Activated CD8-positive, alpha-beta memory T cell treated with anti-CD3 and anti-CD28 coated beads for 36 hours (primary cell): ENCODE results near the gene PDE4B. TPM values are rescaled to one million over a fixed set of nuclear protein-coding genes. Genes with fewer than 3 reads are reported as not detected.
"Not testable (repeated sequence)": the region's sequence is repeated elsewhere in the genome, so short reads cannot be mapped to it uniquely, and the experiment has no call there.

Experiments used
- CTCF ChIA-PET: fragments of 350-600 bp; sonication (Branson Sonifier 250); formaldehyde crosslinking; loops from one replicate; lab custom pipeline; 2021; ENCODE audit warnings: antibody characterized with exemption; lab: Charles Lee
- POLR2A ChIA-PET: fragments of 350-600 bp; sonication (Branson Sonifier 250); formaldehyde crosslinking; loops from one replicate; lab custom pipeline; 2021; ENCODE audit warnings: antibody characterized with exemption; lab: Charles Lee
- total RNA-seq, 2 experiments: library from RNA; stranded (reverse); gene quantifications; one replicate each; pipeline ENCODE4 v1.2.3, GENCODE V29; 2021

Gene PDE4B
- total RNA-seq, 2 experiments from 2014 or later = 32.2 to 33.8 TPM

DNA sequence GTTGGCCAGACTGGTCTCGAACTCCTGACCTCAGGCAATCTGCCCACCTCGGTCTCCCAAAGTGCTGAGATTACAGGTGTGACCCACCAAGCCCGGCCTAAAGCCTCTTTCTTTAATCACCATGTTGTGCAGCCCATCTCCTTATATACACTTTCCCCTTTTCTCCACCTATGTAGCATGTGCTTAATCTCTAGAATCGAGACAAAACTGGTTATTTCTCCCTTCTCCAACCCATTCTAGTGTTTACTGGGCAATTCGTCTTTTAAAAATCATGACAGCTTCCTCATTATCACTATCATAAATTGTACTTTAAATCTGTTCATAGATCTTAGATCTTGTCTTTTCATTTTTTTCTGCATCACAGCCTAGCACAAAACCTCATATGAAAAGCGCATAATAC is 285.7 kb downstream of the PDE4B start:
- ChIA-PET POLR2A (no interaction called here), CTCF (no interaction called here)

- CTCF ChIA-PET = no interaction called here
Observed at GRCh38 chr1:66083003-66083402, 290.3 kb downstream of the PDE4B start.

DNA sequence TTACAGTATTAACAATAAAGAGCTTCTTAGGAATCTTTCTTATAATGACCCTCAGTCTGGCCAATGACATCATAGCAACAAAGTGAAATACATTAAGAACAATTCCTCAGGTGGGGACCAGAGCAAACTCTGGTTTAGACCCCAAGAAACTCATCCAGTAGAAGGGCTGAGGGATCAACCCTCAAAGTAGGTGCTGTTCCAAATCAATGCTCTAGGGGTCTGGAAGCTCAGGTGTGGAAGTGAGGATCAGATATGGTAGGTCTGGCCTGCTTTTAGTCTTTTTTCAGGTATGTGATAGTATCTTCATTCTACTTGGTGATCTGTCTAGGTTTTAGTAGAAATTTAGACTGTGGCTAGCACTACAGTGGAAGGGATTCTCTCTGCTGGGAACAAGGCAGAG is 291.7 kb downstream of the PDE4B start:
- POLR2A ChIA-PET = no interaction called here
- CTCF ChIA-PET = no interaction called here

More at GRCh38 chr1:66083003-66083402, 290.3 kb downstream of the PDE4B start:
- POLR2A ChIA-PET = no interaction called here

DNA sequence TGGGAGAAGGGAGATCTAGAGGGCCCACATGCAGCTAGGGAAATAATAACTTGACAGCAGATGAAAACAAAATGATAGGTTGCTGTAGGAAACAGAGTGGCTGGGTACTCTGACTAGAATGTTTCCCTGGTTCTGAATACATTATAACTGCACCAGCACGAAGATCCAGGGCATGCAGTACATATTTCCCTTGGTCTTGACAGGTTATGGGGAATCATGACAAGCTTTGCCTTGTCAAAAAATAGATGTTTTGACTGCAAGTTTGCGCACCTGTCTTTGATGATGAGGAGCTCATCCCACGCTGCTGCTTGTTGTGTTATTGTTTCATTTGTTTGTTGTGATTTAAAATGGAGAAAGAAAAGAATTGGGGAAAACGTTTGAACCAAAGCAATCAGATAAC is 292.9 kb downstream of the PDE4B start:
- CTCF ChIA-PET = no interaction called here
- POLR2A ChIA-PET = no interaction called here

DNA sequence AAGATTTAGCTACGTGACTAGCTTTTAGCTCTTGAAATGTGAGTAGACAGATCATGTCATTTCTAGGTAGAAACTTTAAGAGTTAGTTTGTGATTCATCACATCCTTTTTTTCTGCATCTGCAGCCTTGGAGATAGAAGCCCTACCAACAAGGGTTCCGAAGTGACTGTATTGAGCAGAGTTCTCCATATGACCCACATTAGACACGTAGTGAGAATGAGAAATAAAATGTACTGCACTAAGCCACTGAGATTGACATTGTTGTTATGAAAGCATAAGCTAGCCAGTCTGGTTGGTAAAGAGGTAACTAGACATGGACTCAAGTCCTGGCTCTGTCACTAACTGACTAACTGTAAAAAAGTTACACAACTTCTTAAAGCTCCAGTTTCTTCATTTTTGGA is 296.1 kb downstream of the PDE4B start:
- POLR2A ChIA-PET = no interaction called here

DNA sequence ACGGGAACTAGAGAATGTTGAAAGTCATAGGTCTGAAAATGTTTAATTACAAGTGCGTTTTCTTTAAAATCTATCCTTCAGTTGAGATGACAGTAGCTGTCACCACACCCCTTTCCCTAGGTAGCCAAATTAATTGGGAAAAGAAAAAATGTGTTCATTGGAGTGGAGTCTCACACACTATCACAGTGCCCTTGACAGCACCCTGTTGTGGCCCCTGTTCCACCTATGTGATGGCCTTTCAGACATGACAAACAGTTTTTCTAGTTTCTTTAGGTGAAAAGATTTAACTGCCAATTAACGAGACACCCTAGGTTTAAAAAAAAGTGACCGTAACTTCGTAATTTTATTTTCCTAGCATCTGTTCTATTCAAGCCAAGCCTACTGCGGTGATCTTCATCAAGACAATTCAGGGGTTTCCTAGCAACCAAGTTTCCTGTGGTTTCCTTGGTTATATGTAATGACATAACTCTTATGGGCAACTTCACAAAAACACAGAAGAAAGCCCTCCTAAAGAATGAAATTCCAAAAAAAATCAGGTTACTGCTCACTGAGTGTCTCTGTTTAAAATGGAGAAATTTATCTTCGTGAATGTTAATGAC is 298.3 kb downstream of the PDE4B start:
- CTCF ChIA-PET = no interaction called here

More for the DNA sequence above, 296.1 kb downstream of the PDE4B start:
- CTCF ChIA-PET = interaction anchor here (1.0 kb wide), 1 partner anchor 130 kb away, joined by 3 read pairs; no protein-coding TSS in a partner anchor

DNA sequence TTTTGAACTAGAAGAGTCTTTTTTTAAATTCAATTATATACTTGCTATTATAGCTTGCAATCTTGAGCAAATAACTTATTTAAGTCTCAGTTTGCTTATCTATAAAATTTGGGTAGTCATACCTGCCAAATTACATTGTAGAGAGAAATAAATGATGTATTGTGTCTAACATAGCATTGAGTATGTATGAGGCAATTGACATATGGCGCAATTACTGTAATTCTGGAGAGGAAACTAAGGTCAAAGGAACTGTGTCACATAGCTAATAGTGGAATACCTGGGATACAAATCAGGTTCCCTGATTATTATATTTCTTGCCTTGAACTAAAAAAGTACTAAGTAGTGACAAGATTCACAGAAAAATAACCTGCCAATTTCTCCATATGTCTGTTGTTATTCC is 302.5 kb downstream of the PDE4B start:
- ChIA-PET CTCF (interaction anchor here (1.3 kb wide), 1 partner anchor 148 kb away, joined by 3 read pairs; no protein-coding TSS in a partner anchor), POLR2A (no interaction called here)

More for the DNA sequence above, 298.3 kb downstream of the PDE4B start:
- POLR2A ChIA-PET = no interaction called here

GRCh38 chr1:66100959-66101358 is 308.3 kb downstream of the PDE4B start:
- CTCF ChIA-PET, POLR2A ChIA-PET: not testable (repeated sequence)

GRCh38 chr1:66104076-66104475 is 311.4 kb downstream of the PDE4B start:
- POLR2A ChIA-PET, CTCF ChIA-PET: not testable (repeated sequence)

DNA sequence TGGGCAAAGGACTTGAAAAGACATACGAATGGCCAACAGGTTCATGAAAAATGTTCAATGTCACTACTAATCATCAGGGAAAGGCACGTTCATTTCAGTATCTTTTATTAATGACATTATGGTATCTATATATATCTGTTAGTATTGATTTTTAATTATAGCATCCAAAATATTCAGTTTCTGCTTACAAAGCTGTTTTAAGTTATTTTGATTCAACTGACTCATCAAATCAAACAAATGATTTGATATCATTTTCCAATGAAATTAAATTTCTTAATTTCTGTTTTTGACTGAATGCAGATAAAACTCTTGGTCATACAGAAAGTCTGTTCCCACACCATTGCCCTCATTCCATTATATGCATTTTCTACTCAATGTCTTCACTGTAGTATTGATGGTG is 315.9 kb downstream of the PDE4B start:
- ChIA-PET POLR2A (no interaction called here), CTCF (no interaction called here)

GRCh38 chr1:66112744-66113400 is 320.2 kb downstream of the PDE4B start:
- CTCF ChIA-PET = no interaction called here
- POLR2A ChIA-PET = no interaction called here

DNA sequence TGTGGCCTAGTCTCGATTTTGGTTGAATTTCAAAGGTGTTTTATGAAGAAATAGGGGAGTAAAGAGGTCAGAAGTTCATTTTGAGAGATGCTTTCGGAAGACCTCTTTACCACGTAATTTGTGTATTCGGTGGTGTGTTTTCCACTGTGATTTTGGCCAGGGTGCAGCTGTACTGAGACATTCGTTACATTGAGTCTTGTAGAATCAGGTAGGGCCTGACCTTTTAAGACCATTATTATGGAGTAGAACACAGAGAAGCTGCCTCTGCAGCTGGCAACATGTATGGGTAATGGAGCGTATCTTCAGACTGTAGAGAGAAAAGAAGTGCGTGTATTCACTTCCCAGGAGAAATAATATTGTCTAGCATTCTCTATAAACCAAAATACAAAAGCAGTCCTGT is 326.5 kb downstream of the PDE4B start:
- POLR2A ChIA-PET = no interaction called here

GRCh38 chr1:66124670-66125069 is 332.0 kb downstream of the PDE4B start:
- CTCF ChIA-PET = no interaction called here
- POLR2A ChIA-PET = no interaction called here

More for the DNA sequence above, 326.5 kb downstream of the PDE4B start:
- CTCF ChIA-PET = no interaction called here

- POLR2A ChIA-PET = not testable (repeated sequence)
Observed at GRCh38 chr1:66128641-66129040, 335.9 kb downstream of the PDE4B start.

DNA sequence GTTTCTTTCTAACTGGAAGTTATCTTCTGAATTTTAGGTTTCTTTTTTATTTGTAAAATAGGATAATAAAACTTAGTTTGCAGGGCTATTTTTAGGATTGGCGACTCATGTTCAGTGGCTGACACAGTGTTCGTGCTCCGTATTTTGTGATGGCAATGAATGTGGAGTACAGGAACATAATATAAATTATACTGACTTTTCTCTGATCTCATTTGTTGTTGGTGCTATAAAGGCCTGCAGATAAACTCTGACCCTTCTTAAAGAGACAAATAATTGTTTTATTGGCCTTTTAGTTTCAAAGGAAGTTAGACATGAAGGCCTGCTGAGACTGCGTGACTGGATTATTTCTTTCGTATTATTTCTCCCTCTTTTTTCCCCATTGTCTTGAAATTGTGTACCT is 339.6 kb downstream of the PDE4B start:
- CTCF ChIA-PET = no interaction called here
- POLR2A ChIA-PET = no interaction called here

More at GRCh38 chr1:66128641-66129040, 335.9 kb downstream of the PDE4B start:
- CTCF ChIA-PET = not testable (repeated sequence)

DNA sequence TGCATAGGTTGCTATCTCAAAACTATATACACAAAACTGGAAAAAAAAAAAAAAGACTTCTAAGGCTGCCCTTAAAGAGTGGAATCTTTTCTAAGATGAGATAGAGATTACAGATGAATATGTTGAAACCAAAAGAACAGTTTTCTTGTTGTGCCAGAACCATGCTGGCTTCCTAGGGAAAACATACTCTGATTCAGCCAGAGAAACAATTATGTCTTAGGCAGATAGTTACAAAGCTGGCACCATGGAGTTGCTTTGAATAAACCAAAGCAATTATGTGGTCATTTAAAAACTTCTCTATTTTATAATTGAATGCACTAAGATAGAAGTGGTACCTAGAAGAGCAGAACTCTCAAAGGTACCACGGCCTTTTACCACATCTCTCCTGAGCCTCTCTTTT is 341.3 kb downstream of the PDE4B start:
- CTCF ChIA-PET = no interaction called here
- POLR2A ChIA-PET = no interaction called here

GRCh38 chr1:66135161-66135560 is 342.5 kb downstream of the PDE4B start:
- CTCF ChIA-PET = no interaction called here

DNA sequence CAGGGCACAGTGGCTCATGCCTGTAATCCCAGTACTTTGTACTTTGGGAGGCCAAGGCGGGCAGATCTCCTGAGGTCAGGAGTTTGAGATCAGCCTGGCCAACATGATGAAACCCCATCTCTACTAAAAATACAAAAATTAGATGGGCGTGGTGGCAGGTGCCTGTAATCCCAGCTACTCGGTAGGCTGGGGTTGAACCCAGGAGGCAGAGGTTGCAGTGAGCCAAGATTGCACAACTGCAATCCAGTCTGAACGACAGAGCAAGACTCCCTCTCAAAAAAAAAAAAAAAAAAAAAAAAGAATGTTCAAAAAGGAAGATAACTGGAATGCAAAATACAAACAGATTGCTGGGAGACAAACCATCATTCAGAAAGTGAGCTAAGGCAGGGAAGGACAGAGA is 343.7 kb downstream of the PDE4B start:
- POLR2A ChIA-PET = not testable (repeated sequence)
- CTCF ChIA-PET = interaction anchor here (0.6 to 0.7 kb wide), 3 partner anchors 44 to 1061 kb away, joined by 3 to 4 read pairs (median 3); no protein-coding TSS in a partner anchor

More at GRCh38 chr1:66135161-66135560, 342.5 kb downstream of the PDE4B start:
- POLR2A ChIA-PET = no interaction called here

DNA sequence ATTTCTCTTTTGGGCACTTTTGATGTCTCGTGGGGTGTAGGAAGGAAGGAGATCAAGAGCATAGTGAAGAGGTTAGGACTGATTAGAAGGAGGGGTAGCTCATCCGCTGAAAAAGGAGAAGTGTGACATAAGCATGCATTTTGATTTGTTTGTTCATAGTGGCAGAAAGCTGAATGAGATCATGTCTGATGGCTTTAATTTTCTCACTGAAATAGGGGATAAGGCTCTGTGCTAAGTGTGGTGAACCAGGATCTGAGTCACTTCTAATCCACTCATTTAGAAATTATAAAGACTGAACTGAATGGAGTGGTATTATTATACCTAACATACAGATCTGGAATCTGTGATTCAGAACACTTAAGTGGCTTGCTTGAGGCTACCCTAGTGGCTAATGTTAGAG is 344.5 kb downstream of the PDE4B start:
- ChIA-PET CTCF (interaction anchor here (0.6 to 0.7 kb wide), 3 partner anchors 45 to 1062 kb away, joined by 3 to 4 read pairs (median 3); no protein-coding TSS in a partner anchor), POLR2A (no interaction called here)

DNA sequence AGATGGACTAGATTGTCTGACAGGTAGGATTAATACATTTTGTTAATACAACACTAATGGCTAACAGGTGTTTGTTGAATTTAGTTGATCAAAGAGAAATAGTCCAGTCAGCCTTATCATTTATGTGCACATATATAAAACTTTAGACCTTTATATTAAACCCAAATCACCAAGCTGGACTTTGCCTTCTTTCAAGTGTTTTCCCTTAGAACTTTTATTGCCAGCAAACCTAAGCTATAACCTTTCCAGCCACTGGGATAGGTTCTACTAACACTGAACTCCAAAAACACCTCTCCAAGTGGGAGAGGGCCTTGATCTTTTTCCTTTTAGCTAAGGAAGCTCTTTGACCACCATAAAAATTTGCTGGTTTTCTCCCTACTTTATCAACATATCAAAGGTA is 345.9 kb downstream of the PDE4B start:
- POLR2A ChIA-PET = no interaction called here
- CTCF ChIA-PET = interaction anchor here (0.6 kb wide), 1 partner anchor 1475 kb away, joined by 3 read pairs; no protein-coding TSS in a partner anchor

DNA sequence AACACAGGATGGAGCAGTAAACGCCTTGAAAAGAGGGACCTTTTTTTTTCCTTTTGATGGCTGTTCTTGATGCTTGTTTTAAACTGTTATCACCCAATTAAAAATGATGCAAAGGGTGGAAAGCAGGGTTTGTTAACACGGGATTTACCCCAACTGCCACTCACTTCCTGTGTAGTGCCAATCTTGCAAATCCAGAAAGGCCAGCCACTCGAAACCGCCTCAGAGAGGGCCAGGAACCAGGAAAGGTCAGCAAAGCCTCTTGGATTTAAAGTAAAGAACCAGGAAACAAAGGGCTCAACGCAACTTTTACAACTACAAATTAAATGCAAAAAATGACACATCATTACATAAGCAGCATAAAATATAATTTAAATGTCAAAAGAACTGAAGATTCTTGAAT is 347.4 kb downstream of the PDE4B start:
- ChIA-PET POLR2A (no interaction called here), CTCF (interaction anchor here (0.7 kb wide), 1 partner anchor 175 kb away, joined by 6 read pairs; no protein-coding TSS in a partner anchor)
